NOMO-1 (cell line): ENCODE results near the gene CFAP221.

Experiments used
- DNase-seq, 2 experiments: peaks; one replicate each; lab custom pipeline; 2025; ENCODE audit not compliant: unreplicated experiment in 2 of 2; lab: John Stamatoyannopoulos, UW

CFAP221 gene

GRCh38 chr2:119638685-119639554 is 94.7 kb downstream of the CFAP221 start:
- DNase-seq: no peak

- peak; percentile 60 to 79 for DNase-seq
Measured at GRCh38 chr2:119641562-119642258, 97.5 kb downstream of the CFAP221 start.

GRCh38 chr2:119644186-119644585 is 99.9 kb downstream of the CFAP221 start:
- DNase-seq: no peak

- no peak for DNase-seq
Measured at GRCh38 chr2:119645173-119645855, 101.1 kb downstream of the CFAP221 start.

- DNase-seq: no peak
Measured at GRCh38 chr2:119646149-119646548, 101.9 kb downstream of the CFAP221 start.

- DNase-seq: peak; percentile 58 to 66
Measured at GRCh38 chr2:119647440-119648169, 103.4 kb downstream of the CFAP221 start.

- DNase-seq: no peak
Measured at GRCh38 chr2:119649364-119649917, 105.2 kb downstream of the CFAP221 start.

GRCh38 chr2:119650206-119650605 is 106.0 kb downstream of the CFAP221 start:
- no peak for DNase-seq

GRCh38 chr2:119650846-119651370 is 106.7 kb downstream of the CFAP221 start:
- no peak for DNase-seq

- peak in 1 of 2 experiments; percentile 68 for DNase-seq
Measured at GRCh38 chr2:119657466-119658145, 113.4 kb downstream of the CFAP221 start.

- DNase-seq: peak in 1 of 2 experiments; percentile 56
Measured at GRCh38 chr2:119659601-119660342, 115.5 kb downstream of the CFAP221 start.

GRCh38 chr2:119660343-119660658 is 116.1 kb downstream of the CFAP221 start:
- no peak for DNase-seq

GRCh38 chr2:119662297-119662696 is 118.0 kb downstream of the CFAP221 start:
- DNase-seq: no peak

- no peak for DNase-seq
Measured at GRCh38 chr2:119668546-119668945, 124.3 kb downstream of the CFAP221 start.

GRCh38 chr2:119671016-119671415 is 126.8 kb downstream of the CFAP221 start:
- no peak for DNase-seq

GRCh38 chr2:119671752-119672151 is 127.5 kb downstream of the CFAP221 start:
- DNase-seq: no peak

GRCh38 chr2:119672161-119672862 is 128.1 kb downstream of the CFAP221 start:
- no peak for DNase-seq

- no peak for DNase-seq
Measured at GRCh38 chr2:119673796-119674195, 129.5 kb downstream of the CFAP221 start.
